Measurements from ENCODE around the gene VAPB.

GRCh38 chr20:58494923-58495622 is 106.0 kb downstream of the VAPB start:
- TF ChIP-seq POLR2AphosphoS5 (IDR thresholded peaks at IDR 0.05; ENCODE audit: low read depth), result no peak
- TF ChIP-seq CTCF (IDR thresholded peaks at IDR 0.05; ENCODE audit: insufficient read depth, low read length), result no peak
- TF ChIP-seq SPI1 (IDR thresholded peaks at IDR 0.05; ENCODE audit: borderline replicate concordance, low read depth), result no peak
- no peak for TF ChIP-seq REST (IDR thresholded peaks at IDR 0.05; ENCODE audit: insufficient replicate concordance, low read depth)
